PC-3 (cell line): ENCODE measurements around the gene CCR1. TPM values are rescaled to one million over a fixed set of nuclear protein-coding genes. Genes with fewer than 3 reads are reported as not detected.

ENCODE experiments used
- ATAC-seq: fragments of 200-7000 bp; cut with Tn5 transposase; 2 replicates; pipeline ENCODE4 v1.9.1; 2020; ENCODE audit warnings: mild to moderate bottlenecking, moderate library complexity
- Bru-seq: library from RNA; stranded (reverse); fragments of 400-500 nt; gene quantifications from one replicate; lab custom pipeline; 2021; lab: Mats Ljungman, UMichigan
- BruChase-seq, 2 experiments: library from RNA; stranded (reverse); fragments of 400-500 nt; gene quantifications; one replicate each; lab custom pipeline; 2021; lab: Mats Ljungman, UMichigan
- BruUV-seq: library from RNA; stranded (reverse); fragments of 400-500 nt; replicated peaks from 2 replicates; lab custom pipeline; 2021; lab: Mats Ljungman, UMichigan
- CTCF ChIA-PET: fragments of 300-600 bp; sonication (Branson Sonifier 250); formaldehyde crosslinking; loops from one replicate; lab custom pipeline; 2022; ENCODE audit warnings: antibody characterized with exemption; lab: Charles Lee
- POLR2A ChIA-PET: fragments of 300-600 bp; sonication (Branson Sonifier 250); formaldehyde crosslinking; loops from one replicate; lab custom pipeline; 2022; ENCODE audit warnings: antibody characterized with exemption; ENCODE audit not compliant: unreplicated experiment; lab: Charles Lee
- DNase-seq: peaks from one replicate; pipeline ENCODE4 v3.0.0-alpha.2; 2015
- H2AFZ ChIP-seq: fragments of 300-600 bp; sonication (generic); 2 replicates; pipeline ENCODE4 v1.6.0; 2016; ENCODE audit warnings: antibody characterized with exemption, low read length
- H3F3A ChIP-seq: fragments of 300-600 bp; sonication (generic); one replicate; pipeline ENCODE4 v1.6.0; 2017; ENCODE audit warnings: antibody characterized with exemption, low read length, control low read depth, mild to moderate bottlenecking; ENCODE audit not compliant: unreplicated experiment
- H3K27ac ChIP-seq: fragments of 300-600 bp; sonication (generic); 2 replicates; pipeline ENCODE4 v1.5.1; 2016; ENCODE audit warnings: mild to moderate bottlenecking, low read length
- H3K27me3 ChIP-seq: fragments of 300-600 bp; sonication (generic); 2 replicates; pipeline ENCODE4 v1.6.1; 2016; ENCODE audit warnings: low read length, mixed read lengths
- H3K36me3 ChIP-seq: fragments of 300-600 bp; sonication (generic); 2 replicates; pipeline ENCODE4 v1.6.1; 2016; ENCODE audit warnings: low read depth, mixed run types, low read length, mixed read lengths
- H3K4me1 ChIP-seq: fragments of 300-600 bp; sonication (generic); 2 replicates; pipeline ENCODE4 v1.5.1; 2016; ENCODE audit warnings: low read length; ENCODE audit not compliant: insufficient read depth
- H3K4me2 ChIP-seq: fragments of 300-600 bp; sonication (generic); 2 replicates; pipeline ENCODE4 v1.6.0; 2016; ENCODE audit warnings: low read length
- H3K4me3 ChIP-seq: fragments of 300-600 bp; sonication (generic); 2 replicates; pipeline ENCODE4 v1.5.1; 2016; ENCODE audit warnings: mild to moderate bottlenecking, low read length, mixed read lengths
- H3K79me2 ChIP-seq: fragments of 300-600 bp; sonication (generic); 2 replicates; pipeline ENCODE4 v1.6.1; 2017; ENCODE audit warnings: low read length, mixed read lengths
- H3K9ac ChIP-seq: fragments of 300-600 bp; sonication (generic); 2 replicates; pipeline ENCODE4 v1.6.0; 2016; ENCODE audit warnings: mild to moderate bottlenecking, low read length
- H3K9me2 ChIP-seq: fragments of 300-600 bp; sonication (generic); replicated peaks from 2 replicates; pipeline ENCODE4 v1.6.1; 2016; ENCODE audit warnings: mixed run types, low read length, mixed read lengths
- H3K9me3 ChIP-seq: fragments of 300-600 bp; sonication (generic); 2 replicates; pipeline ENCODE4 v1.6.1; 2016; ENCODE audit warnings: low read length, mixed read lengths
- H4K20me1 ChIP-seq: fragments of 300-600 bp; sonication (generic); 2 replicates; pipeline ENCODE4 v1.6.1; 2016; ENCODE audit warnings: low read length, mixed read lengths
- EZH2 ChIP-seq: fragments of 300-600 bp; sonication (generic); IDR thresholded peaks from one replicate; pipeline ENCODE4 v1.6.1; 2017; ENCODE audit warnings: antibody characterized with exemption, mild to moderate bottlenecking, low read length; ENCODE audit not compliant: unreplicated experiment
- EZH2phosphoT487 ChIP-seq: fragments of 300-600 bp; sonication (generic); IDR thresholded peaks from 2 replicates; pipeline ENCODE4 v1.6.1; 2018; ENCODE audit warnings: mild to moderate bottlenecking, antibody characterized with exemption, low read length, borderline replicate concordance
- intact Hi-C: fragments of 100-400 bp; cut with micrococcal nuclease; formaldehyde crosslinking; loops from 2 replicates; pipeline ENCODE4 v1.9.0; 2023
- long read RNA-seq: library from polyadenylated mRNA; unstranded; transcript quantifications from one replicate; pipeline ENCODE4 v2.0.0, GENCODE V29; 2021; ENCODE audit not compliant: unreplicated experiment
- total RNA-seq: library from RNA; depleted of rRNA; stranded (reverse); fragments of >200 nt; gene quantifications from 2 replicates; pipeline ENCODE4 v1.2.3, GENCODE V29; 2014; rRNA removed
- TF ChIP-seq, protein P1 (sequence below): fragments of 300-600 bp; sonication (generic); conservative IDR thresholded peaks from 2 replicates; pipeline ENCODE4 v1.5.1; 2017; ENCODE audit warnings: antibody characterized with exemption, low read depth, mild to moderate bottlenecking, low read length

The CCR1 gene
- total RNA-seq (0.15 TPM in 1 of 2 replicates, not detected in the other), Bru-seq, nascent RNA (not detected), BruChase-seq, experiment 1, labeled RNA remaining after a 6-hour chase (percentile 9 among the genes with signal in this experiment), BruChase-seq, experiment 2, labeled RNA remaining after a 2-hour chase (percentile 15 among the genes with signal in this experiment)
- long read RNA-seq, partial matches to known transcripts = 0 of 1 reads
- long read RNA-seq, other reads (novel, unspliced or antisense) = 1 of 1 reads

DNA sequence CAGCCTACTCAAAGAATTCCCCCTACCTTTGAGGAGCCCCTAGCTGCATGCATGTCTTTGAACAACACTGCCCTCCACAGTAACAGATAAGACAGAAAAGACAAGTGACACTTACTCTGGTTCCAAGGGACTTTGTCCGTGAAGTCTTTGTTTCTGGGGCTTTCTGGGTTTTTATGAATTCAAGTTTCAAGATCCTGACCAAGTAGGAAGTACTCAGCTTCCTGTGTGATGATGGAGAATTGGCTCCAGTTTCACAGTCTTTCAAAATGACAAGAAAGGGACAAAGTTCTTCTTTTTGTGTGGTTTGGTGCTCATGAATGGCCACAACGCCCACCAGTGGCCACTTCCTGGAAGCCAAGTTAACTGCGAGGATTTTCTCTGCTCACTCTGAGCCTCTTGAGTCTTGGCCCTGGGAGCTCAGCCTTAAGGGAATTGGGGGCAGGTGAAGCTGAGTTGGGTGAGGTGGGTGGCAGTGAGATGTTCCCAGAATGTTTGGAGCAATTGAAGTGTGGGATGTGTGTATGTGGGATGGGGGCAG is at the start of gene CCR1:
CCR1 (minus strand) TSS at position 147 of the 538 bp plus-strand sequence. CDS start 4,000 bp downstream, outside the sequence.
- Histone ChIP-seq H3K27ac (no peak within 1 kb of the TSS), H3F3A (no peaks in the 10 kb centered on the region), H3K79me2 (no peaks in the 10 kb centered on the region), H3K4me2 (peak within 1 kb of the TSS; percentile 2; the same call in 1 of the 2 replicates), H3K27me3 (no peaks in the 10 kb centered on the region), H3K9ac (no peak within 1 kb of the TSS), H3K4me3 (no peak within 1 kb of the TSS), H2AFZ (0 out of 2 replicates have a peak within 1 kb of the TSS, but pooled peaks have one; percentile 4), H3K4me1 (peaks cover 5% of the 10 kb centered on the region; the same call in 1 of the 2 replicates), H4K20me1 (no peaks in the 10 kb centered on the region), H3K9me2 (no peaks in the 10 kb centered on the region), H3K9me3 (no peaks in the 10 kb centered on the region), H3K36me3 (no peaks in the 10 kb centered on the region)
- TF ChIP-seq, protein P1, sequence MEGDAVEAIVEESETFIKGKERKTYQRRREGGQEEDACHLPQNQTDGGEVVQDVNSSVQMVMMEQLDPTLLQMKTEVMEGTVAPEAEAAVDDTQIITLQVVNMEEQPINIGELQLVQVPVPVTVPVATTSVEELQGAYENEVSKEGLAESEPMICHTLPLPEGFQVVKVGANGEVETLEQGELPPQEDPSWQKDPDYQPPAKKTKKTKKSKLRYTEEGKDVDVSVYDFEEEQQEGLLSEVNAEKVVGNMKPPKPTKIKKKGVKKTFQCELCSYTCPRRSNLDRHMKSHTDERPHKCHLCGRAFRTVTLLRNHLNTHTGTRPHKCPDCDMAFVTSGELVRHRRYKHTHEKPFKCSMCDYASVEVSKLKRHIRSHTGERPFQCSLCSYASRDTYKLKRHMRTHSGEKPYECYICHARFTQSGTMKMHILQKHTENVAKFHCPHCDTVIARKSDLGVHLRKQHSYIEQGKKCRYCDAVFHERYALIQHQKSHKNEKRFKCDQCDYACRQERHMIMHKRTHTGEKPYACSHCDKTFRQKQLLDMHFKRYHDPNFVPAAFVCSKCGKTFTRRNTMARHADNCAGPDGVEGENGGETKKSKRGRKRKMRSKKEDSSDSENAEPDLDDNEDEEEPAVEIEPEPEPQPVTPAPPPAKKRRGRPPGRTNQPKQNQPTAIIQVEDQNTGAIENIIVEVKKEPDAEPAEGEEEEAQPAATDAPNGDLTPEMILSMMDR = peak; percentile 94
- no peak for TF ChIP-seq EZH2phosphoT487
- no peak for TF ChIP-seq EZH2
- no TSS peak for BruUV-seq
- intact Hi-C loops = loop anchor here (1.0 to 2.0 kb wide), 4 partner anchors 105 to 161 kb away; no protein-coding TSS in a partner anchor
- ATAC-seq (peak; percentile 79), DNase-seq (peak; percentile 78)
- ChIA-PET CTCF (interaction anchor here (0.5 to 1.6 kb wide), 8 partner anchors 8 to 280 kb away, joined by 3 to 6 read pairs (median 3); no protein-coding TSS in a partner anchor), POLR2A (no interaction called here)

DNA sequence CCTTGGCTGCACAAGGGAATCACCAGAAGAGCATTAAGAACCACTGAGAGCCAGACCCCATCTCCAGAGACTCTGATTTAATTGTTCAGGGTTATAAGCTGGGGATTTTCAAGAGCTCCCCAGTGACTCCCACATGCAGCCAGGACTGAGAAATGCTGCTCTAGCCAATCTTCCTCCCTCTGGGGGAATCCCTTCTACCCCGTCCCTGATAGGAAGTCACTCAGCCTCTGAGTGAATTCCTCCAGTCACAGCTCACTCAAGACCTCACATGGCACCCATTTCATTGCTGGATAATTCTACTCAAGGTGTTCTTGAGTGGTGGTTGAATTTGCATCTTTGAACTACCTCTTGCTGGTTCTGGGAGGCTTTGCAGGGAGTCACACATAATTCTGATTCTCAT is 44.9 kb upstream of the CCR1 start:
- H3K27me3 ChIP-seq = no peaks in the 10 kb centered on the region
- BruUV-seq = no TSS peak
- H3K9me2 ChIP-seq = no peaks in the 10 kb centered on the region
- H3K79me2 ChIP-seq = no peaks in the 10 kb centered on the region
- ATAC-seq (no peak), DNase-seq (no peak)
- no peak overlapping the region for H2AFZ ChIP-seq
- ChIA-PET POLR2A (no interaction called here), CTCF (no interaction called here)
- intact Hi-C loops = no loop called here
- no peaks in the 10 kb centered on the region for H3K36me3 ChIP-seq
- no peak overlapping the region for H3K9ac ChIP-seq
- H3K4me3 ChIP-seq = no peak overlapping the region
- H4K20me1 ChIP-seq = no peaks in the 10 kb centered on the region
- TF ChIP-seq, protein P1 = no peak
- no peak for TF ChIP-seq EZH2
- TF ChIP-seq EZH2phosphoT487 = no peak
- H3F3A ChIP-seq = no peaks in the 10 kb centered on the region
- H3K4me2 ChIP-seq = no peak overlapping the region
- no peaks in the 10 kb centered on the region for H3K9me3 ChIP-seq
- no peak overlapping the region for H3K27ac ChIP-seq
- H3K4me1 ChIP-seq = no peaks in the 10 kb centered on the region
